Measurements from ENCODE around the gene STAU1.

Gene STAU1

DNA sequence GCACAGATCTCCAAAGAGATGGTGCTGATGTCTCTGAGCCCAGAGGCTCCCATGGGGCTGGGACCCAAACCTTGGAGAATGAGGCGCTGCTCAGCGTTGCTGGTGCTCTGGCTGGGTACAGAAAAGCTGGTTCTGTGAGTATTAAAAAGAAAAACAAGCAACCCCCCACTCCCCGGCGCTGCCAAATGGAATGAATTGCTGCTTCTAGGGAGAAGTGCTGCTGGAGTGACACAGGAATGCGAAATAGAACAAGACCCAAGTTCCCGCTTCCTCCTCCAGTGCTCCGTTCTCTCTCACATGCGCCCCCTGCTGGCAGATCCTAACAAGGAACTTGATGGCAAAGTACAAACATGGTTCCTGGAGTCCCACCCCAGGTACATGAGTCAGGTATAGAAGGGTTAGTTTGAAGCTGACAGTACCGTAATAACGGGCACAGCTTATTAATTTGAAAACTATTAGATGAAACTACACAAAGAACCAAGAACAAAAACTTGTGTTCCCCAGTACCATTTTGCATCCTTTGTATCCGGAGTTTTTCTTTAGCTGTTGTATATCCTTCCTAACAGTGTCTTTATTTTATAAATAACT lies 29.0 kb upstream of the STAU1 start:
- TF ChIP-seq, protein P1, sequence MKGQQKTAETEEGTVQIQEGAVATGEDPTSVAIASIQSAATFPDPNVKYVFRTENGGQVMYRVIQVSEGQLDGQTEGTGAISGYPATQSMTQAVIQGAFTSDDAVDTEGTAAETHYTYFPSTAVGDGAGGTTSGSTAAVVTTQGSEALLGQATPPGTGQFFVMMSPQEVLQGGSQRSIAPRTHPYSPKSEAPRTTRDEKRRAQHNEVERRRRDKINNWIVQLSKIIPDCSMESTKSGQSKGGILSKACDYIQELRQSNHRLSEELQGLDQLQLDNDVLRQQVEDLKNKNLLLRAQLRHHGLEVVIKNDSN (IDR thresholded peaks at IDR 0.05) = no peak
- TF ChIP-seq ZBTB7A (IDR thresholded peaks at IDR 0.05; ENCODE audit: low read depth) = no peak
- TF ChIP-seq, protein P2, sequence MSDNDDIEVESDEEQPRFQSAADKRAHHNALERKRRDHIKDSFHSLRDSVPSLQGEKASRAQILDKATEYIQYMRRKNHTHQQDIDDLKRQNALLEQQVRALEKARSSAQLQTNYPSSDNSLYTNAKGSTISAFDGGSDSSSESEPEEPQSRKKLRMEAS (IDR thresholded peaks at IDR 0.05) = peak; percentile 51; the same call in 1 of the 2 replicates
- no peak for TF ChIP-seq EP300 (IDR thresholded peaks at IDR 0.05; ENCODE audit: borderline replicate concordance)
- peak; percentile 69 for TF ChIP-seq YY1 (IDR thresholded peaks at IDR 0.05; ENCODE audit: low read depth)
- no peak for TF ChIP-seq FOXM1 (IDR thresholded peaks at IDR 0.05; ENCODE audit: borderline replicate concordance, low read depth)
- TF ChIP-seq TEAD4 (IDR thresholded peaks at IDR 0.05) = peak; percentile 61
- no peak for TF ChIP-seq REST (IDR thresholded peaks at IDR 0.05; ENCODE audit: low read depth)
- no peak for TF ChIP-seq TCF12 (IDR thresholded peaks at IDR 0.05; ENCODE audit: low read depth)
- no peak for TF ChIP-seq NFIC (IDR thresholded peaks at IDR 0.05)
- TF ChIP-seq CREB1 (IDR thresholded peaks at IDR 0.05; ENCODE audit: low read depth) = no peak
- TF ChIP-seq EGR1 (IDR thresholded peaks at IDR 0.05) = no peak
- TF ChIP-seq RAD21 (IDR thresholded peaks at IDR 0.05; ENCODE audit: low read depth) = peak; percentile 74
- TF ChIP-seq TAF1 (IDR thresholded peaks at IDR 0.05; ENCODE audit: low read depth) = no peak
- TF ChIP-seq CEBPB (IDR thresholded peaks at IDR 0.05) = no peak

DNA sequence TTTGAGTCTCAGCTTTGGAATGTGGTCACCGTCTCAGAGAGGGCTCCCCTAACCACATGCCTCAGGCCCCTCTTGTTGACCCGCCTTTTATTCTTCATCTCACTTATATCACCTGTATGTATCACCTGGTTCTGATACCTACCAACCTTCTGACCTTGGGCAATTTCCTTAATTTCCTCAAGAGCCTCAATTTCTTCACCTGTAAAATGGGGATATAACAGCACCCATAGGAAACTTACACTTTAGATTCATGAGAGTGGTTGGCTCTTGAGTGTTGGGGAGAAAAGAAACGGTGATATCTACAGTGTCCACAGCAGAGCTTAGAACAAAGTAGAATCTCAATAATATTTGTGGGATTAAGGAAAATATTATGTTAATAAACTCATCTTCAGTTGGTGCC lies 27.1 kb upstream of the STAU1 start:
- TF ChIP-seq, protein P2 (IDR thresholded peaks at IDR 0.05) = no peak
- TF ChIP-seq TEAD4 (IDR thresholded peaks at IDR 0.05) = no peak
- TF ChIP-seq TAF1 (IDR thresholded peaks at IDR 0.05; ENCODE audit: low read depth) = no peak

DNA sequence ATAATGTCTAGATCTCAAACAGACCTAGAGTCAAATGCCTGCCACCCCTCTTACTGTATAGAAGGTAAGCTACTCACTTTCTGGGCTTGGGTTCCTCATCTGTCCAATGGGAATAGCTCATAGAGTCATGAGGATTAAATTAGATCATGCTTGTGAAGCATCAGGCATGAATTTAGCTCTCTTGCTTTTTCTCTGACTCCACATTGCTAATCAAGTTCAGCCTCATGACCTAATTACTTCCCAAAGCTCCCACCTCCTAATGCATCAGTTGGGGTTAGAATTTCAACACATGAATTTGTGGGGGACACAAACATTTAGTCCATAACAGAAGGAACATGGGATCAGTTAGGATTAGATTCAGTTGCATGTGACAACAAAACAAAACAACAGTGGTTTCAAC lies 26.4 kb upstream of the STAU1 start:
- TF ChIP-seq YY1 (IDR thresholded peaks at IDR 0.05; ENCODE audit: low read depth) (no peak), NFIC (IDR thresholded peaks at IDR 0.05) (no peak), CREB1 (IDR thresholded peaks at IDR 0.05; ENCODE audit: low read depth) (no peak), RAD21 (IDR thresholded peaks at IDR 0.05; ENCODE audit: low read depth) (no peak), FOXM1 (IDR thresholded peaks at IDR 0.05; ENCODE audit: borderline replicate concordance, low read depth) (no peak)

GRCh38 chr20:49210757-49211110 lies 22.6 kb upstream of the STAU1 start:
- no peak for TF ChIP-seq TEAD4 (IDR thresholded peaks at IDR 0.05)
- TF ChIP-seq, protein P1 (IDR thresholded peaks at IDR 0.05) = no peak
- no peak for TF ChIP-seq EGR1 (IDR thresholded peaks at IDR 0.05)
- TF ChIP-seq TAF1 (IDR thresholded peaks at IDR 0.05; ENCODE audit: low read depth) = no peak
- TF ChIP-seq TCF12 (IDR thresholded peaks at IDR 0.05; ENCODE audit: low read depth) = no peak
- no peak for TF ChIP-seq ZBTB7A (IDR thresholded peaks at IDR 0.05; ENCODE audit: low read depth)
- TF ChIP-seq, protein P2 (IDR thresholded peaks at IDR 0.05) = no peak
- TF ChIP-seq FOXM1 (IDR thresholded peaks at IDR 0.05; ENCODE audit: borderline replicate concordance, low read depth) = no peak
- no peak for TF ChIP-seq RAD21 (IDR thresholded peaks at IDR 0.05; ENCODE audit: low read depth)
- TF ChIP-seq CEBPB (IDR thresholded peaks at IDR 0.05) = no peak
- no peak for TF ChIP-seq YY1 (IDR thresholded peaks at IDR 0.05; ENCODE audit: low read depth)
- no peak for TF ChIP-seq REST (IDR thresholded peaks at IDR 0.05; ENCODE audit: low read depth)
- no peak for TF ChIP-seq EP300 (IDR thresholded peaks at IDR 0.05; ENCODE audit: borderline replicate concordance)
- no peak for TF ChIP-seq NFIC (IDR thresholded peaks at IDR 0.05)
- TF ChIP-seq CREB1 (IDR thresholded peaks at IDR 0.05; ENCODE audit: low read depth) = no peak

DNA sequence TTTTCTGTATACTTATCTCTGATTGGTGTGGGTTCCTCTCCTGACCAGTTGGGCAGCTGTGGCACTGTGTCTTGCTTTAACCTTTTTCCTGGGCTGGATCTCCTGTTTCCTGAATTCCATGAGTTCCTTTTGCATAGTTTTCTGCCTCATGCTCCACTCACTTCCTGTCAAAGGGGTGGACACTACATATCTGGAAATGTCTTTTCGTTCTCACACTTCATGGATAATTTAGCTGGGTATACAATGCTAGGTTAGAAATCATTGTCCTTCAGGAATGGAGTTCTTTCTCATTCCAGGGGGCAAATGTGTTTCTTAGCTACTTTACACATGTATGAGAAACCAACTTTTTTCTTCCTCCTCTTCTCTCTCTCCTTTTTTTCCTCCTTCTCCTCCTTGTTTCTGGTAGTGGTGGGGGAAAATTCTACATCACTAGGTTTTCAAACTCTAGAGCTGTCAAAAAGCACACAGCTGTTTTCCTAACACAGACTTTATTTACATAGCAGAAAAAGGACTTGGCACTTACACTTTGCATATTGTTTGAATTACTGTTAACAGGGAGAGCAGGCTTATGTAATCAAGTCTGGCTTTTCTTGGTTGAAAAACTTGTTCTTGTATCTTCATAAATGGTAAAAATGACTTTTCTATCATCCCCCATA lies 22.1 kb upstream of the STAU1 start:
- TF ChIP-seq, protein P2 (IDR thresholded peaks at IDR 0.05) = no peak
- TF ChIP-seq EP300 (IDR thresholded peaks at IDR 0.05; ENCODE audit: borderline replicate concordance) (no peak), YY1 (IDR thresholded peaks at IDR 0.05; ENCODE audit: low read depth) (no peak), REST (IDR thresholded peaks at IDR 0.05; ENCODE audit: low read depth) (no peak), EGR1 (IDR thresholded peaks at IDR 0.05) (no peak), NFIC (IDR thresholded peaks at IDR 0.05) (no peak), TEAD4 (IDR thresholded peaks at IDR 0.05) (no peak), CEBPB (IDR thresholded peaks at IDR 0.05) (no peak), TCF12 (IDR thresholded peaks at IDR 0.05; ENCODE audit: low read depth) (no peak), RAD21 (IDR thresholded peaks at IDR 0.05; ENCODE audit: low read depth) (no peak), TAF1 (IDR thresholded peaks at IDR 0.05; ENCODE audit: low read depth) (no peak), ZBTB7A (IDR thresholded peaks at IDR 0.05; ENCODE audit: low read depth) (no peak), FOXM1 (IDR thresholded peaks at IDR 0.05; ENCODE audit: borderline replicate concordance, low read depth) (no peak), CREB1 (IDR thresholded peaks at IDR 0.05; ENCODE audit: low read depth) (no peak)
- TF ChIP-seq, protein P1 (IDR thresholded peaks at IDR 0.05) = no peak
